ENCODE data around the gene CCDC40. TPM values are rescaled to one million over a fixed set of nuclear protein-coding genes. Genes with fewer than 3 reads are reported as not detected.
A peak's percentile ranks its signal among the peaks of the same experiment; 100 is the strongest.

CCDC40 gene
- total and polyA plus RNA-seq, 2 of the 13 experiments (the other 11 are each of a cell fraction or from before 2014, with no cell fraction given) = 4.1 to 5.5 TPM

GRCh38 chr17:80018917-80019651, 17.4 kb upstream of the CCDC40 start (continued):
- no peak for TF ChIP-seq BCL3 (CRISPR knock-in tag; IDR thresholded peaks at IDR 0.05)
- TF ChIP-seq ZNF772 (CRISPR knock-in tag; IDR thresholded peaks at IDR 0.05) = no peak
- peak; percentile 96 for TF ChIP-seq ZBTB26 (CRISPR knock-in tag; IDR thresholded peaks at IDR 0.05; ENCODE audit: borderline replicate concordance)
- TF ChIP-seq FIP1L1 (IDR thresholded peaks at IDR 0.05; ENCODE audit: borderline replicate concordance, insufficient read depth, low read depth, low read length) = no peak
- TF ChIP-seq MAFG (CRISPR knock-in tag; IDR thresholded peaks at IDR 0.05) = no peak
- no peak for TF ChIP-seq ZBTB10 (CRISPR knock-in tag; IDR thresholded peaks at IDR 0.05; ENCODE audit: borderline replicate concordance)
- TF ChIP-seq TBP (CRISPR knock-in tag; IDR thresholded peaks at IDR 0.05) = no peak
- TF ChIP-seq ZNF274 (CRISPR knock-in tag; IDR thresholded peaks at IDR 0.05) = no peak
- TF ChIP-seq NAIF1 (CRISPR knock-in tag; IDR thresholded peaks at IDR 0.05; ENCODE audit: borderline replicate concordance) = no peak
- TF ChIP-seq ZBTB14 (CRISPR knock-in tag; IDR thresholded peaks at IDR 0.05) = no peak
- no peak for TF ChIP-seq ZNF275 (CRISPR knock-in tag; IDR thresholded peaks at IDR 0.05; ENCODE audit: borderline replicate concordance)
- no peak for TF ChIP-seq STAT5B (CRISPR knock-in tag; IDR thresholded peaks at IDR 0.05)
- TF ChIP-seq ZBTB8A (CRISPR knock-in tag; IDR thresholded peaks at IDR 0.05; ENCODE audit: borderline replicate concordance, low read depth) = 0 out of 2 replicates have a peak, but pooled peaks have one; percentile 84
- no peak; the same call in 1 of the 2 replicates for TF ChIP-seq ZNF639 (CRISPR knock-in tag; conservative IDR thresholded peaks at IDR 0.05)
- TF ChIP-seq WIZ (CRISPR knock-in tag; IDR thresholded peaks at IDR 0.05) = no peak; the same call in 1 of the 2 replicates
- TF ChIP-seq ZNF282 (IDR thresholded peaks at IDR 0.05; ENCODE audit: partially characterized antibody) = no peak
- no peak for TF ChIP-seq ZNF20 (CRISPR knock-in tag; IDR thresholded peaks at IDR 0.05)
- TF ChIP-seq NFATC3 (CRISPR knock-in tag; IDR thresholded peaks at IDR 0.05) = peak; percentile 65; the same call in 1 of the 2 replicates
- TF ChIP-seq MEIS1 (CRISPR knock-in tag; IDR thresholded peaks at IDR 0.05; ENCODE audit: borderline replicate concordance) = 0 out of 2 replicates have a peak, but pooled peaks have one; percentile 30
- TF ChIP-seq ZNF724P (CRISPR knock-in tag; IDR thresholded peaks at IDR 0.05; ENCODE audit: borderline replicate concordance) = no peak
